Naive thymus-derived CD4-positive, alpha-beta T cell (primary cell): ENCODE data around the gene CACNA1C. TPM values are rescaled to one million over a fixed set of nuclear protein-coding genes. Genes with fewer than 3 reads are reported as not detected.

Experiments used
- ATAC-seq: fragments of 150-1000 bp; cut with Tn5 transposase; 2 replicates; pipeline ENCODE4 v1.10.0; 2021; ENCODE audit warnings: mild to moderate bottlenecking, moderate library complexity
- CTCF ChIA-PET: fragments of 350-600 bp; sonication (Branson Sonifier 250); formaldehyde crosslinking; loops from one replicate; lab custom pipeline; 2021; ENCODE audit warnings: antibody characterized with exemption; lab: Charles Lee
- POLR2A ChIA-PET: fragments of 350-600 bp; sonication (Branson Sonifier 250); formaldehyde crosslinking; loops from one replicate; lab custom pipeline; 2021; ENCODE audit warnings: antibody characterized with exemption, inconsistent platforms; lab: Charles Lee
- DNase-seq, 9 donors: peaks; one replicate each; pipeline versions ENCODE4 v3.0.0 to v3.0.0-alpha.2; 2020 to 2022; ENCODE audit warnings: mixed read lengths in 1 of 9
- H3K27ac ChIP-seq: one replicate; pipeline ENCODE4 v1.7.0; 2013; ENCODE audit warnings: mild to moderate bottlenecking, low read depth, low read length, moderate library complexity
- H3K27me3 ChIP-seq, 2 donors: one replicate each; pipeline ENCODE4 v1.7.0; 2013; ENCODE audit warnings: low read length in 2 of 2, mild to moderate bottlenecking in 2 of 2, moderate library complexity in 2 of 2; ENCODE audit not compliant: control insufficient read depth in 2 of 2, insufficient read depth in 2 of 2
- H3K36me3 ChIP-seq, 3 experiments: 1 replicate in 2 of 3; 2 replicates in 1 of 3; pipeline ENCODE4 v1.7.0; 2013; ENCODE audit warnings: low read length in 3 of 3, mild to moderate bottlenecking in 3 of 3, moderate library complexity in 1 of 3; ENCODE audit not compliant: insufficient read depth in 3 of 3, control insufficient read depth in 2 of 3
- H3K4me1 ChIP-seq, 2 donors: one replicate each; pipeline ENCODE4 v1.7.0; 2013; ENCODE audit warnings: low read length in 2 of 2, mild to moderate bottlenecking in 2 of 2, moderate library complexity in 1 of 2; ENCODE audit not compliant: control insufficient read depth in 2 of 2, insufficient read depth in 2 of 2
- H3K4me3 ChIP-seq: 2 replicates; pipeline ENCODE4 v1.7.0; 2013; ENCODE audit warnings: mild to moderate bottlenecking, low read length
- H3K9me3 ChIP-seq, 3 experiments: 1 replicate in 2 of 3; 2 replicates in 1 of 3; pipeline ENCODE4 v1.7.0; 2013; ENCODE audit warnings: low read length in 3 of 3; ENCODE audit not compliant: control insufficient read depth in 2 of 3
- H3K27ac Mint-ChIP-seq, 9 donors: one replicate each; pipeline ENCODE4 v1.8.0; 2020 to 2022; ENCODE audit warnings: mixed read lengths in 9 of 9, mild to moderate bottlenecking in 8 of 9, moderate library complexity in 5 of 9, inconsistent platforms in 2 of 9
- H3K27me3 Mint-ChIP-seq, 5 donors: one replicate each; pipeline ENCODE4 v1.8.0; 2021 to 2022; ENCODE audit warnings: mixed read lengths in 5 of 5, mild to moderate bottlenecking in 1 of 5
- H3K36me3 Mint-ChIP-seq, 5 donors: one replicate each; pipeline ENCODE4 v1.8.0; 2020 to 2022; ENCODE audit warnings: mixed read lengths in 5 of 5, mild to moderate bottlenecking in 3 of 5, inconsistent platforms in 1 of 5
- H3K4me1 Mint-ChIP-seq, 7 donors: one replicate each; pipeline ENCODE4 v1.8.0; 2020 to 2022; ENCODE audit warnings: mixed read lengths in 7 of 7, mild to moderate bottlenecking in 3 of 7, inconsistent platforms in 1 of 7
- H3K4me3 Mint-ChIP-seq, 10 donors: one replicate each; pipeline ENCODE4 v1.8.0; 2020 to 2022; ENCODE audit warnings: mild to moderate bottlenecking in 10 of 10, mixed read lengths in 10 of 10, moderate library complexity in 6 of 10, inconsistent platforms in 2 of 10
- H3K9me3 Mint-ChIP-seq, 11 donors: one replicate each; pipeline ENCODE4 v1.8.0; 2020 to 2022; ENCODE audit warnings: mixed read lengths in 11 of 11, mild to moderate bottlenecking in 4 of 11, inconsistent platforms in 1 of 11, moderate library complexity in 1 of 11
- intact Hi-C, 2 donors: fragments of 100-400 bp; cut with micrococcal nuclease; formaldehyde crosslinking; loops; one replicate each; pipeline ENCODE4 v1.15.1; 2023
- polyA plus RNA-seq, 2 donors: library from polyadenylated mRNA; unstranded; fragments of 300-500 nt; fragmentation: Illumina TruSeq; gene quantifications; one replicate each; pipeline ENCODE4 v1.2.3, GENCODE V29; 2021
- total RNA-seq, 6 experiments: library from RNA in 5 of 6; stranded (reverse) in 5 of 6; gene quantifications; 1 replicate in 5 of 6; 2 replicates in 1 of 6; pipeline ENCODE4 v1.2.3 and lab custom pipeline; 2021 to 2026

The CACNA1C gene
- total and polyA plus RNA-seq, 7 experiments from 2014 or later, result 0.04 to 0.48 (median 0.08) TPM

DNA sequence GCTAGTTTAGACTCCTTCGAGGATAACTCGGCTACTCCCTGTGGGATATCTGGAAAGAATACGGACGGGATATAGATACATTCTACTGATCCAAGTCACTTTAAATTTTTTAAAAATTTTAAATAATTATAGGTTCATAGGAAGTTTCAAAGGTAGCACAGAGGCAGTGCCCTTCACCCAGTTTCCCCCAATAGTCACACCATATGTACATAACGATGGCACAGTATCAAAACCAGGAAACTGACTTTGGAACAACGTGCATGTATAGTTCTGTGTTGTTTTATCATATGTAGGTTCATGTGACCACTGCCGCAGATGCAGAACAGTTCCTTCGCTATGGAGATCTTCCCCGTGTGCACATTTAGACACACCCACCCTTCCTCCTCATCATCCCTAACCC lies 352.3 kb downstream of the CACNA1C start:
- no peaks in the 10 kb centered on the region for H3K9me3 ChIP-seq
- DNase-seq (no peak), ATAC-seq (no peak)
- no peaks in the 10 kb centered on the region for H3K4me1 Mint-ChIP-seq
- ChIA-PET POLR2A (no interaction called here), CTCF (no interaction called here)
- intact Hi-C loops, result no loop called here
- H3K36me3 Mint-ChIP-seq, result no peaks in the 10 kb centered on the region
- no peak overlapping the region for H3K27ac ChIP-seq
- H3K27ac Mint-ChIP-seq, result no peak overlapping the region
- H3K4me3 Mint-ChIP-seq, result no peak overlapping the region
- no peak overlapping the region for H3K4me3 ChIP-seq
- peaks cover 0 to 7% (median 0%) of the 10 kb centered on the region in 11 donors for H3K9me3 Mint-ChIP-seq
- H3K27me3 Mint-ChIP-seq, result peaks cover 0 to 13% (median 4%) of the 10 kb centered on the region in 5 donors
- no peaks in the 10 kb centered on the region for H3K4me1 ChIP-seq
- H3K36me3 ChIP-seq, result no peaks in the 10 kb centered on the region
- H3K27me3 ChIP-seq, result no peaks in the 10 kb centered on the region

DNA sequence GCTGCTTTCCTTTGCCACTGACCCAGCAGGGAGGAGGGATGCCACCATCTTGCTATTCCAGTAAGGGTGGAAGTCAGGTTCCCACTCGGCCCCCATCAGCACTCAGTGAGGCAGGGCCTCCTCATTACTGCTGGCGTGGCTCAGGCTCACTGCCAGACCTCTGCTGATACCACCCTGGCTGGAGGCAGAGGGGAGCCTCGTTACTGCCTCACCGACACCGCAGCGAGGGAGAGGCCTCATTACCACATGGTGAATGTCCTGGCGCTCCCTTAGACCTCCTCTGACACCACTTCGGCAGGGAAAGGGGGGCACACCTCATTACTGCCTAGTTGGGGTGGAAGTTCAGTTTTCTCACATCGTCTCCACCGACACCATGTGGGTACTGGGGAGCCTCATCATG lies 354.1 kb downstream of the CACNA1C start:
- ChIA-PET POLR2A (no interaction called here), CTCF (no interaction called here)
- no peaks in the 10 kb centered on the region for H3K36me3 ChIP-seq
- ATAC-seq, result no peak
- Mint-ChIP-seq H3K4me1 (no peaks in the 10 kb centered on the region), H3K27ac (no peak overlapping the region), H3K36me3 (no peaks in the 10 kb centered on the region), H3K27me3 (peaks cover 0 to 13% (median 3%) of the 10 kb centered on the region in 5 donors), H3K9me3 (peaks cover 0 to 7% (median 0%) of the 10 kb centered on the region in 11 donors), H3K4me3 (no peak overlapping the region)
- H3K27me3 ChIP-seq, result no peaks in the 10 kb centered on the region
- no peaks in the 10 kb centered on the region for H3K4me1 ChIP-seq
- no peak for DNase-seq
- intact Hi-C loops, result no loop called here
- H3K9me3 ChIP-seq, result no peaks in the 10 kb centered on the region
- no peak overlapping the region for H3K27ac ChIP-seq
- H3K4me3 ChIP-seq, result no peak overlapping the region

DNA sequence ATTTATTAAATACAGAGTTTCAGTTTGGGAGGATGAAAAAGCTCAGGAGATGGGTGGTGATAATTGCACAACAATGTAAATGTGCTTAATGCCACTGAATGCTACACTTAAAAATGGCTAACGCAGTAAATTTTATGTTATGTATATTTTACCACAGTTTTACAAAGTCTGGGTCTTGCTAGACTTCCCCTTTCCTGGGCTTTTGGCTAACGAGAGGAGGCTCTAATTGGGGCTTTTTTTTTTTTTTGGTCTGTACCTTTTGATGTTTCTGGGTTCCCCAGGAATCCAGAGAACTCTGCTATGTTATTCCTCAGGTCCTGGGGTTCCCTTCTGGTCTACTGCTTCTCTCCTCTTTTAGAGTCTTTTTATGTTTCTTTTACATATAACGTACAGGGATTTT lies 355.5 kb downstream of the CACNA1C start:
- Mint-ChIP-seq H3K36me3 (no peaks in the 10 kb centered on the region), H3K9me3 (peaks cover 0 to 7% (median 0%) of the 10 kb centered on the region in 11 donors), H3K4me3 (no peak overlapping the region), H3K27ac (no peak overlapping the region), H3K27me3 (peaks cover 0 to 13% (median 3%) of the 10 kb centered on the region in 5 donors), H3K4me1 (no peaks in the 10 kb centered on the region)
- intact Hi-C loops, result no loop called here
- POLR2A ChIA-PET, result interaction anchor here (0.5 kb wide), 1 partner anchor 20 kb away, joined by 3 read pairs; no protein-coding TSS in a partner anchor
- DNase-seq, result no peak
- ATAC-seq, result no peak
- Histone ChIP-seq H3K27ac (no peak overlapping the region), H3K4me1 (no peaks in the 10 kb centered on the region), H3K27me3 (no peaks in the 10 kb centered on the region), H3K4me3 (no peak overlapping the region), H3K9me3 (no peaks in the 10 kb centered on the region), H3K36me3 (no peaks in the 10 kb centered on the region)
- CTCF ChIA-PET, result no interaction called here

DNA sequence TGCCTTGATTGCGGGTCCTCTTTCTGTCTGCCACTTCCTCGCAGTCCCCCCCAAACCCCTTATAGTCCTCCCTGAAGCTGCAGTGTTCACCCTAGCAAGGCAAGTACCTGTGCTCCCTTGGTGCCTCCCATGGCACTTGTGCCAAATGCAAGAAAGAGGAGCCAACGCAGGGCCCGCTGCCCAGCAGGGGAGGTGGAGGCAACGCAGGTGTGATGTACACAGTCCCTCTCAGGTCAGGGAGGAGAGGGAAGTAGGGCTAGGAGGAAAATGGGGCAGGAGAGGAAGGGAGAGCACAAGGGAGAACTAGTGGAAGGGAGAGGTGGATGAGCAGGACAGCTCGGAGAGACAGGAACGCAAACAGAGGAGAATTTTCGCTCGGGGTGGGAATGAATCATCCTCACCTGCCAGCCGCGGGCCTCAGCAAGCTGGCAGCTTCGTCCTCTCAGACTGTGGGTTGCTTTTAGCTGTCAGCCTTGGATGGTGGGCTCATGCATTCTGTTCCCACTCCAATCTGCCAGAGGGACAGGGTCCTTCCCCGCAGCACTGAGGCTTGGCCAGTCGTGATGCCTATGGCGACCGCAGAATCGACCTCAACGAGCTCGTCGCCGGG lies 357.0 kb downstream of the CACNA1C start:
- no peaks in the 10 kb centered on the region for H3K36me3 Mint-ChIP-seq
- H3K9me3 Mint-ChIP-seq, result peaks cover 0 to 7% (median 0%) of the 10 kb centered on the region in 11 donors
- Histone ChIP-seq H3K27ac (no peak overlapping the region), H3K27me3 (no peaks in the 10 kb centered on the region), H3K4me3 (no peak overlapping the region), H3K4me1 (no peaks in the 10 kb centered on the region), H3K36me3 (no peaks in the 10 kb centered on the region), H3K9me3 (no peaks in the 10 kb centered on the region)
- intact Hi-C loops, result no loop called here
- H3K4me3 Mint-ChIP-seq, result no peak overlapping the region
- CTCF ChIA-PET, result no interaction called here
- DNase-seq (no peak), ATAC-seq (no peak)
- no peaks in the 10 kb centered on the region for H3K4me1 Mint-ChIP-seq
- POLR2A ChIA-PET, result no interaction called here
- H3K27ac Mint-ChIP-seq, result no peak overlapping the region
- peaks cover 0 to 13% (median 3%) of the 10 kb centered on the region in 5 donors for H3K27me3 Mint-ChIP-seq

DNA sequence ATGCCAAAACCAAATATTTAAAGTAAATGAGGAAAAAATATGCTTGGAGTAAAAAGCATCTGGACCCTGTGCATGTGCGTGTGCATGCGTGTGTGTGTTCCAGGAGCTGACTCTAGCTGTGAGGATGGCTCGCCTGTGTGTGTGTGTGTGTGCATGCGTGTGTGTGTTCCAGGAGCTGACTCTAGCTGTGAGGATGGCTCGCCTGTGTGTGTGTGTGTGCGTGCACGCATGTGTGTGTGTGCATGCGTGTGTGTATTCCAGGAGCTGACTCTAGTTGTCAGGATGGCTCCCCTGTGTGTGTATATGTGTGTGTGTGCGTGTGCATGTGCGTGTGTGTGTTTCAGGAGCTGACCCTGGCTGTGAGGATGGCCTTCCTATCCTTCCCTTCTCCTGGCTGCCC lies 357.7 kb downstream of the CACNA1C start:
- intact Hi-C loops, result no loop called here
- Histone ChIP-seq H3K4me1 (no peaks in the 10 kb centered on the region), H3K36me3 (no peaks in the 10 kb centered on the region), H3K4me3 (no peak overlapping the region), H3K27me3 (no peaks in the 10 kb centered on the region), H3K9me3 (no peaks in the 10 kb centered on the region), H3K27ac (no peak overlapping the region)
- Mint-ChIP-seq H3K4me1 (no peaks in the 10 kb centered on the region), H3K36me3 (no peaks in the 10 kb centered on the region), H3K9me3 (peaks cover 0 to 5% (median 0%) of the 10 kb centered on the region in 11 donors), H3K27ac (no peak overlapping the region), H3K27me3 (peaks cover 0 to 10% (median 3%) of the 10 kb centered on the region in 5 donors), H3K4me3 (no peak overlapping the region)
- DNase-seq, result no peak
- ChIA-PET CTCF (no interaction called here), POLR2A (no interaction called here)
- no peak for ATAC-seq

DNA sequence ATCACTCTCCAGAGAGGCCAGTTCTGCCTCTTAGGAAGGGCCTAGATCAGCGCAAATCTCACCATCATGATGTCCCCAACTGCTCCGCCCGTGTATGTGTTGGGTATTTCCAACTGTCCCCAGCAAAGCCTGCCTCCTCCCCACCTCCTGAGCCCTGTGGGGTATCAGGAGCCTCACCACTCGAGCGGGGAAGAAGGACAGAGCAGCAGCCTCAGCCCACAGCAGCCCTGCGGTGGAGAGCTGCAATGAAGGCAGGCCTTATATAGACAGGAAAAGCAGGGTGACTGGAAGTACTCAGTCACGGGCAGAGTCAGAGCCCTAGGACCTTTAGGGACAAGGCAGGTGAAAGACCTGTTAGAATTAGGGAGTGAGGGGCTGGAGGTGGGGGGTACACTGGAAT lies 358.2 kb downstream of the CACNA1C start:
- Histone ChIP-seq H3K27ac (no peak overlapping the region), H3K4me1 (no peaks in the 10 kb centered on the region), H3K4me3 (no peak overlapping the region), H3K36me3 (no peaks in the 10 kb centered on the region), H3K27me3 (no peaks in the 10 kb centered on the region), H3K9me3 (no peaks in the 10 kb centered on the region)
- H3K9me3 Mint-ChIP-seq, result no peaks in the 10 kb centered on the region
- intact Hi-C loops, result no loop called here
- peaks cover 0 to 1% (median 0%) of the 10 kb centered on the region in 7 donors for H3K4me1 Mint-ChIP-seq
- no peaks in the 10 kb centered on the region for H3K36me3 Mint-ChIP-seq
- DNase-seq, result no peak
- peaks cover 0 to 9% (median 5%) of the 10 kb centered on the region in 5 donors for H3K27me3 Mint-ChIP-seq
- ATAC-seq, result no peak
- no peak overlapping the region for H3K27ac Mint-ChIP-seq
- POLR2A ChIA-PET, result no interaction called here
- CTCF ChIA-PET, result no interaction called here
- no peak overlapping the region for H3K4me3 Mint-ChIP-seq

DNA sequence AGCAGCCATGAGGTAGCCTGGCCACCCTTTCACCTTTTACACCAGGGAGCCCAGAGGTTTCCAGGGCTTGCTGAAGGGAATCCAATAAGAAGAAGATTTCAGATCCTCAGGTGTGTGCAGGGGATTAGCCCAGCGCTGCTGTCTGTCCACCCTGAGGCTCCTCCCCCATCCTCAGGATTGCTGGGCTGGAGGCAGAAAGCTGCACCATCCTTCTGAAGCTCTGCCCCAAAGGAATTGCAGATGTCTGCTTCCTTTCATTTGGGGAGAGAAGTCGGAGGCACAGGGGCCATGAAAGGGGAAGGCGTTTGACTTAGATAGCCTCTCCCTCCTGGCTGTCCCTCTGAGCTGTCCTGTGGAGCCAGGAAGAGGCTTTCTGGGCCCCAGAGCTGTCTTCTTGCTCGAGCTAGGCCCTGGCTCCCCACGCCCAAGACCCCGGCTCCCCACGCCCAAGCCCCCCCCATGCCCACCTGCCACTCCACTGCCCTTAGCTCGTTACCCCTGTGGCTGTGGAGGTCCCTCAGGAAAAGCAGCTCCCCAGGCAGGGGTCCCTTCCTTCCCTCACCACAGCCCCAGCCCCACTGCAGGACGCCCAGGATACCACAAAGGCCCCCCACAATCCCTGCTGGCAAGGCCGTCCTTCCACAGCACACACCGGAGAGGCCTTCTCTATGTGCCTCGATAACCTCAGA lies 359.0 kb downstream of the CACNA1C start:
- intact Hi-C loops, result no loop called here
- Histone ChIP-seq H3K4me3 (no peak overlapping the region), H3K27me3 (no peaks in the 10 kb centered on the region), H3K9me3 (no peaks in the 10 kb centered on the region), H3K4me1 (no peaks in the 10 kb centered on the region), H3K27ac (no peak overlapping the region), H3K36me3 (no peaks in the 10 kb centered on the region)
- H3K4me3 Mint-ChIP-seq, result no peak overlapping the region
- H3K27ac Mint-ChIP-seq, result no peak overlapping the region
- ChIA-PET CTCF (no interaction called here), POLR2A (no interaction called here)
- no peak for DNase-seq
- peaks cover 0 to 1% (median 0%) of the 10 kb centered on the region in 7 donors for H3K4me1 Mint-ChIP-seq
- no peak for ATAC-seq
- no peaks in the 10 kb centered on the region for H3K36me3 Mint-ChIP-seq
- peaks cover 0 to 14% (median 0%) of the 10 kb centered on the region in 5 donors for H3K27me3 Mint-ChIP-seq
- no peaks in the 10 kb centered on the region for H3K9me3 Mint-ChIP-seq
